NCI-H524 (cell line): ENCODE results near the gene LYVE1.
A peak's percentile ranks its signal among the peaks of the same experiment; 100 is the strongest.

Source experiments
- DNase-seq, 2 experiments: peaks; one replicate each; lab custom pipeline; 2025; lab: John Stamatoyannopoulos, UW

The LYVE1 gene

DNA sequence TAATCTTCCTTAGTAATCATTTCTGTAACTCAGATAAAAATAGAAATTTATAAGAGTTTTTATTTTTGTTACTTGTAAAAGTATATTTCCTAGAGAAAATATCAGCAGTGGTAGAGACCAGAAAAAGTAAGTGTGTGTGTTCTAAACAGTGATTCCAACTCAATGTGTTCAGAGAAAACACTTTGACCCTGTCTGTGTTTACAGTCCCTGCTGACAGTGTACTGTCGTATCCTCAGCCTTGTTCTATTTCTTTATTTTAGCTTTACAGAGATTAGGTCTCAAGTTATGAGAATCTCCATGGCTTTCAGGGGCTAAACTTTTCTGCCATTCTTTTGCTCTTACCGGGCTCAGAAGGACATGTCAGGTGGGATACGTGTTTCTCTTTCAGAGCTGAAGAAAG lies 10.2 kb downstream of the LYVE1 start:
- DNase-seq = no peak

DNA sequence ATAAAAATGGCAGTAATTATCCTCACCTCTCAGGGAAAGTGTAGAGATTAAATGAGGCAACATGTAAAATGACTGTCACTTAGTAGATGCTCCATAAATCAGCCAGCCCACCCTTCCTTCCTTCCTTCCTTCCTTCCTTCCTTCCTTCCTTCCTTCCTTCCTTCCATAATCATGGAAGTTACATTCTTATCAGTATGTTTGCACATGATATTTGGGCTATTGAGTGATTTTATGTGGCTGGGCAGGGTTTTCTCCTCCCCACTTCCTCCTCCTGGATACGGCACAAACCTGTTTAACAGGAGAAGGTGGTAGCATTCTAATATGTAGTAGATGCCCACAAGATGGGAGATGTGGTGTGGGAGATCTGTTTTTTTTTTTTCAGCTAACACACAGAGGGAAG lies 11.9 kb downstream of the LYVE1 start:
- no peak for DNase-seq

DNA sequence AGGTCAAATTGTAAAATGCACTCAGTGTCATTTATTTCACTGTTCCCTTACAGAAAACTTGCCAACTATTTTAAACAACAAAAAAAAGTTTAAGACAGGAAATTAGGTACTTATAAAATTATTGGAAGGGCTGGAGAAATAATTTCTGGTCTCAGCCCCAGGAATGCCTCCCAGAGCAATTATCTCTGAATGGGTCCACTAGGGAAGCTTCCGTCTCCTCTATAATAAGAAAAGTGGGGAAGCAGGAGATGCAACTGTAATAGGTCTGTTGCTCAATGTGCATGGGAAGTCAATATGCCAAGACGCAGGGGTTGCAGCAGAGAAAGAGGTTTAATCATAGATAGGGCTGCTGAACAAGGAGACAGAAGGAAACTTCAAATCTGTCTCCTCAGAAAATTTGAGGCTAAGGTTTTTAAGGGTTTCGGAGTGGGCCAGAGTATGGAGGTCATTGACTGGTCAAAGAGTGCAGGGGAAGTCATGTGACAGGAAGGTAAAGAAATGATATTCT lies 16.6 kb downstream of the LYVE1 start:
- DNase-seq = no peak

DNA sequence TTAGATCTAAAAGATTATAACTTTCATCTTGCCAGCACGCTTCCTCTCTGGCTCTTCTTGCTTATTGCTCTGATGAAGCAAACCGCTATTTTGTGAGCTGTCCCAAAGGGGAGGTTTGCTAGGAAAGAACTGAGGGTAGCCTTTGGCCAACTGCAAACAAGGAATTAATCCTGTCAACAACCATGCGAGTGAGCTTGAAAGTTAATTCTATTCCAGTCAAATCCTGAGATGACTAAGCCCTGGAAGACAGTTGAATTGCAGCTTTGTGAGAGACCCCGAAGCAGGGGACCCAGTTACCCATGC lies 17.2 kb downstream of the LYVE1 start:
- DNase-seq = no peak

DNA sequence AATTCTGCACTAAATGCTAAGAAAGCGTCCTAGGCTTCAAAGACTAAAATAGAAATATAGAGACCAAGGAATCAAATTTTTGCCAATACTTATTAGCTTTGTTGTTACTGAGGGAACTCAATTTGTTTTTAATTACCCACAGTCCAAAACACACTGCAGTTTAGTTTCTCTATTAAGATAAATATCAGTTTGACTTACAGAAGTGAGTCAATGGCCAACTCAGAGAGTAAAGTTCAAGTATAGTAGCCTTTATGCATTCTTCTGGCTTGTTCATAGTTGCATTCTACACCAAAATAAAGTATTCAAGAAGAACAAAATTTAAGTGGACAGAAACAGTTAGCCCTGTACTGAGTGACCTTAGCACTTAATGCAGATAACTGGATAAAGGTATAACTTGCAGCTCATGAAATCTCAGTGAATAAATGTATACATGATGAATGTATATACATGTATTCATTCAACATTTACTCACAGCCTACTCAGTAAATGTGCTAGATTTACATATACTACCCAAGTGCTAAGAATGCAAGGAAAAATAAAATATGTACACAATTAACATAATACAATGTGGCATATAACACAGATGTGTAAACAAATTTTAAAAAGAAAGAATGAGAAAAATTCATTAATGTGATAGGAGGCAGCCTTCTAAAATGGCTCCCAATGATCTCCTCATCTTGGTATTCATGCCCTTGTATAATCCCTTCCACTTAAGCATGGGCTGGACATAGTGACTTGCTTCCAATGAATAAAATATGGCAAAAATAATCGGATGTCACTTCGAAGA lies 17.8 kb downstream of the LYVE1 start:
- no peak for DNase-seq

DNA sequence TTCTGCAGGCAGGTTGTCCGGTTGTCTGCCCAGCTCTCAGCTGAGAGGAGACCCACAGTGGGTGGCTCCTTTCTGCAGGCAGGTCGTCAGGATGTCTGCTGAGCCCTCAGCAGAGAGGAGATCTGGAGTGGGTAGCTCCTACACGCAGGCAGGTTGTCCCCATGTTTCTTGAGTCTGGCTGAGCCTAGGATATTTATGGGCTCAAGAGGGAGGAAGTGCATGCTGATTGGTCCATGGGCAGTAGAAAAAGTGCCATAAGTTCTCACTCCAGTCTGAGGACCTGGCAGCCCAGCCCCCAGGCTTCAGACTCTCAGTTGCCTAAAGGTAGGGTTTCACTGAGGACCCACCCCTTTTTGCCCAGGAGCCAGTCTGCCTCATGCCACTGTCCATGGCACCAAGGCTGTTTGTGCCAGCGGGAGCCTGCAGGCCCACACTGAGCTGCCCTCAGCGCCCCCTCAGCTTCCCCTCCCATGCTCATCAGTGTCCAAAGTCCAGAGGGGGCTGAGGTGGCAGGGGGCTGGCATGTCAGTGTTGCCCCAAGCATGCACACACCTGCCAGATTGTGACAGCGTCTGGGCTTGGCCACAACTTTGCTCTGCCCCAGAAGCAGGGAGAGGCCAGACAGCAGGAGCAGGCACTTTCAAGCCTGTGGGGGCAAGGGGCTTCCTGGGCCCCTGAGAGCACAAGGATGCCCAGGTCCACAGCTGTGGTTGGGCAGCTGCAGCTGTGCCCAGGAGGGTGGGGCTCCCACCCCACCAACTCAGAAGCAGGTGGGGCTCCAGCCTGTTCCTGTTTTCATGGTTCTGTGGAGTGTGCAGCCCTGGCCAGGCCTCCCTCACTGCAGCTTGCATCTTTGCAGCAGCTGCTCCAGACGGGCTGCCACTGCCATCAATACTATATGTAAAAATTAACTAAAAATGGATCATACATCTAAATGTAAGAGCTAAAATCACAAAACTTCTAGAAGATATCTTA lies 23.7 kb downstream of the LYVE1 start:
- DNase-seq = no peak

DNA sequence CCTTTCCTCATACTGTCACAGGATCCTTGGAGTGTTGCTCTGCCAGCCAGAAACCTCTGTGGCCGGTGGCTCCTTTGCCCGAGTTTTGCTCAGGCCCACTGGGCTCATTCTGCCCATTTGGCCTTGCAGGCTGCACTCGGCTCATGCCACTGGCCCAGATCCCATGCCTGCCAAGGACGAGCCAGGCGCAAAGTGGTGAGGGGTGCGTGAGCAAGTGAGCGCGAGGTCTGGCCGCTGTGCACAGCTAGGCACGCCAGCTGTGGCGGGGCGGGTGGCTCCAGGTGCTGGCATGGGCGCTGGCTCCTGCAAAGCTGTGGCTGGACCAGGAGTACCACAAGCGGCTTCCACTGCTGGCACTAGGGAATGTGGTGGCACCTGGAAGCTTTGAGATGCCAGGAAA lies 24.7 kb downstream of the LYVE1 start:
- no peak for DNase-seq

DNA sequence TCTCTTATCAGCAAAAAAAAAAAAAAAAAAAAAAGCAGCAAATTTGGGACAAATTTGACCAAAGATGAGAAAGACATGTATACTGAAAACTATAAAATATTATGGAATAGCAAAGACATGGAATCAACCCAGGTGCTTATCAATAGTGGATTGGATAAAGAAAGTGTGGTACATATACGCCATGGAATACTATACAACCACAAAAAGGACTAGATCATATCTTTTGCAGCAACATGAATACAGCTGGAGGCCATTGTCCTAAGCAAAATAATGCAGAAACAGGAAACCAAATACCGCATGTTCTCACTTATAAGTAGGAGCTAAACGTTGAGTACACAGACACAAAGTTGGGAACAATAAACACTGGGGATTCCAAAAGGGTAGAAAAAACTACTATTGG lies 25.7 kb downstream of the LYVE1 start:
- no peak for DNase-seq

DNA sequence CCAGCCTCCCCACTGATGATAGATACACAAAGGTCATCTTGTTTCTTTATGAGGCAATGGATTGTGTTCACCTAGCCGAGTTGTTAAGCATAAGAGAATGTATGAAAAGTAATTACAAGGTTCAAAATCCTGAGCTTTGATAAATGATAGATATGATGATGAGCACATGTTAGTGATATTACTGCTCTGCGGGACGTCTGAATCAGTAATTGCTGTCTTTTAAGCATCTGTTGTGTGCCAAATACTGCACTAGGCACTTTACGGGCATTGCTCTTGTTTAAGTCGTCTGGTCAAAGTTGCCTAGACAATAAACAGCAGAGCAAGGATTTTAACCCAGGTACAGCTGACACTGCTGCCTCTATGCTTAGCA lies 26.9 kb downstream of the LYVE1 start:
- peak in 1 of 2 experiments; percentile 64 for DNase-seq

DNA sequence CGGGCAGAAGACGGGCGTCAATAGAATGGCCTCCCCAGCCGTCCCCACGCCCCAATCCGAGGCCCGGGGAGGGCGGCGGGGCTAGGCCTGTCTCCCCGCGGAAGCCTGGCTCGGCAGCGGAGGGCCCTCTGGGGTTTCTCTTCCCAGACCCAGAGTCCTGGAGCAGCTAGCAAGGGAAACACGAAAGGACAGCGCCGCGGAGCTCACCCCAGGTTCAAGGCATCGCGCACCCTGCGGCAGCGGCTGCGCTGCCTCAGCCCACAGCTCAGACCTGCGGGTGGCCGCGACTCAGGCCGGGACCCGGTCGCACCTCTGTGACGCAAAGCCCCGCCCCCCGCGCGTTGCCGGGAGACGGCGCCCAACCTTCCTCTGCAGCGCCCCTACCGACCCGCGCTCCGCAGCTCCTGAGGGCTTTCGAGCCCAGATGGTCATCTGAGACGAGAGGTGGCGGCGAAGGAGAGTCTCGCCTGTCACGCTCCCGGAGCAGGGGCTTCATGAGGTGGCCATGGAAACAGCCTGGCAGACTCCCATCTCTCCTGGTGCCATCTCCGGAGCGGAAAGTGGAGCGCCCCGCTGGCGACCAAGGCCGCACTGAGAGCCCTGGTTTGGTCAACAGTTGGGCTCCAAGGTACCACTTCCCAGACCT lies 27.4 kb downstream of the LYVE1 start, which contains the start of gene RNF141:
Gene RNF141 (minus strand): TSS at position 273 of the 646 bp plus-strand sequence. CDS start 7,029 bp downstream, outside the sequence.
- peak; percentile 94 to 95 for DNase-seq

DNA sequence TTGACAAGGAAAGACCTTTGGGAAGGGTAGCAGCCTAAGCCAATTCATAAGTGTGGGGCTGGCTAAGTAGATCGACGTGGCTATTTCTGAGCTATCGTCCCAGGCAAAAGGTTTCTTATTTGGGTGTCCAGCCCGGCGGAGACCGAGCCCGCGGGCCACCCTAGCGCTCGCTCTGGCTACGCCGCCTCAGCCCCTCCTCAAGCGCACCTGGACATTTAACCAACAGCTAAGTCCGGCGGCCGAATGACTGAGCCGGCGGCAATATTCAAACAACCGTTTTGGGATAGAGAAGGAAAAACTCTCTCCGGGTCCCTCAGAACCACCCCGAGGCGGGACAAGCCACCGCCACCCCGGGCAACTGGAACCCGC lies 27.9 kb downstream of the LYVE1 start:
- DNase-seq = peak in 1 of 2 experiments; percentile 30

DNA sequence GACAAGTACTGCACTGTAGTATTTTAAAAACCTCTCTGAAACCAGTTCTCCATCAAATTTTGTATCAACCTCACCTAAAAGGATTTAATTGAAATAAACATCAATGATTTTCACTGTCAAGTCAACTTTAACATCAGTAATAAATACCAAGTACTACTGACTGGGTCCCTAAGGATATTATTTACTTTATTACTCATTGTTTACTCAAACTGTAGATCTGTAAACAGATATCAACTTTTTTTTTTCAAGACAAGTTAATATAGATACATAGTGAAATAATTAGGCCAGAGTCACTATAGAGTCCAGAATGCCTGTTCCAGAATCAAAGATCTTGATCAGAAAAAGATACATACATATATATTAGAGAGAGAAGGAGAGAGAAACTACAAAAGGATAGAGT lies 29.1 kb downstream of the LYVE1 start:
- no peak for DNase-seq

DNA sequence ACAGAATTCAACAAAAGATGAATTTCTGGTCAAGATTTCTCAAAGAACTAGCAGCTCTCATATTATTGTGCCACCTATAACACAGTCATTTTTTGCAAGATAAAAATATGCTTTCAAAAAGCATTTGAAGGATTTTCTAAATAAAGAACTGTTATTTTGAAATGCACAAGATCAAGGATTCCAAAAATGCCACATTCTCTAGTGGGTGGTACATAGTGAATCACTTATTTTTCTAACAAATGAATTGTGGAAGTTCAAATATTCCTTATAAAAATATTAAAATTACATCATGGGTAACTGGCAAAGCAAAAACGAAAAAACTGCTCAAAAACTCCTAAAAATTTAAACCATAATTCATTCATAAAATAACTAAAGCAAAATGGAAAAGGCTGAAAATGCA lies 29.5 kb downstream of the LYVE1 start:
- no peak for DNase-seq

DNA sequence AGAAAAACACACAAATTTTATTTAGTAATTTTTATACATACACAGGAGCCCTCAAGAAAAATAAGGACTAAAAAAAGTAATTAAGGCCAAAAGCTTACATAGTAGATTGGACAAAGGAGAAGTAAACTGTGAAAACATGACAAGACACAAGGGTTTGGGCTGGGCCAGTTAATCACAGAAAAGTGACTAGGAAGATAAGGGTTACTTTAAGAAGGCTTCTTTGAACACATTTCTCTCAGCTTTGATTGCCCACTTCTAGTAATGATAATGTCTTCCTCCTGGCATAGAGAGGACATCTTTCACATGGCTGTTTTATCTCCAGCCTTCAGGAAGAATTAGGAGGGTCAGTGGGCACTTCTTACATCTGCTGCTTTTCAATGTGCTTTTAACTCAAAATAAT lies 30.9 kb downstream of the LYVE1 start:
- DNase-seq = no peak

DNA sequence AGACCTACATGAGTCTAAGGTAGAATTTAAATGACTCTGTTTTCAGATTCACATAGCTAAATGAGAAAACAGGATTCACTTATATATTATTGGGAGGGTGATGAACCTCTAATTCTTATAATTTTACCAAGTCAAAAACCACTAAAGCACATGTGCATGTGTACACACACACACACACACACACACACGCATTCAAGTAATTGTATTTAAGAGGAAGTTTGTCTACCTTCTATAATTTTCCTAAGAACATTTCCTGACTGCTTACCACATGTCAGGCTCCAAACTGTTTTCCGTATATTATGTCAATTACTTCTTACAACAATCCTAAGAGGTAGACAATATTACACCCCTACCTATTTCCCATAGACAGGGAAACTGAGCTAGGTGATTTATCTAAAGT lies 34.1 kb downstream of the LYVE1 start:
- no peak for DNase-seq

DNA sequence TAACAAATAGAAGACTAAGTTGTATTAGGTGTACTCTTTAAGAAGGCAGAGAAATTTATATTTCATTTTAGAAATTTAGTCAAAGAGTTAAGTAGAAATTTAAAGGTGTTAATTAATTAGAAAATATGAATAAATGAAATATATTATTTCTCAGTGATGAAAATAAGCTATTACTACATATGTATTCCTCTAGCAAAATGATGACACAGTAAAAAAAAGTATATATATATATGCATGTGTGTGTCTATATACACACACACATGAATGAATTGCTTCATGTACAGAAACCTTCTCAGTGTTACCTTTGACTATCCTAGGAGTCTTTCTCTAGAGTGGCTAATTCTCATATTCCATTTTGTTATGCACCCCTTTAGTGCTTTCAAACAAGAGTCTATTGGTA lies 35.1 kb downstream of the LYVE1 start:
- no peak for DNase-seq

DNA sequence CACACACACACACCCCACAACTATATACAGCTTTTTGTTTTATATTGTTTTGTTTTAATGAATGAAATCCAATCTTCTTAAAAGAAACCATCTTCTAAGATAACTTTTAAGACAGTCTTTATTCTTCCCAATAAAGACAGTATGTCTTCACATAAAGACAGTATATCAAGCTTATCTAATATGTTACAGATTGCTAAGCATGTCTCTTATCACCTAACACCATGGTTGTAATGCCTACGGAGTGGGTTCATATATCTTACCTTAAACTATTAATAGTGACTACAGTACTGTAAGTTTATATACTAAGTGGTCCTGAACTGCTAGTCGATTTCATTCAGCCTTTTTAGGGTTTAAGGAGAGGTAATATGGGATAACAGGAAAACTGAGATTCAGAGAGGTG lies 35.9 kb downstream of the LYVE1 start:
- DNase-seq = no peak

DNA sequence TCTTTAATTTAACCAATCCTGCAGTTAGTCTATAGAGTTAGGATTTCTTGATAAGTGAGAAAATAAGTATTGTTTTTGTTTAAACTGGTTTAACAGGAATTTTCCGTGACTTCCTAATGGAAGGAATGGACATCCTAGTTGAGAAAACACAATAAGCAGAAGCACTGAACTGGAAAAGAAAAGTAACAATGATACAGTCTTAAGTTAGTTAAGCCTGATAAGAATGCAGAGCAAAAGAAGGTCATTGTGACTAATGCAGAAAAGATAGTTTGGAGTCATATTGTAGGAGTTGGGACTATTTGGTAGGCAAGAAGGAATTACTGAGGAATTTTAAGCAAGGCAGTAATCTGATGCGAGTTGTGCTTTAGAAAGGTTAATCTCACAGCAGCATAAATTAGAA lies 39.2 kb downstream of the LYVE1 start:
- DNase-seq = no peak

DNA sequence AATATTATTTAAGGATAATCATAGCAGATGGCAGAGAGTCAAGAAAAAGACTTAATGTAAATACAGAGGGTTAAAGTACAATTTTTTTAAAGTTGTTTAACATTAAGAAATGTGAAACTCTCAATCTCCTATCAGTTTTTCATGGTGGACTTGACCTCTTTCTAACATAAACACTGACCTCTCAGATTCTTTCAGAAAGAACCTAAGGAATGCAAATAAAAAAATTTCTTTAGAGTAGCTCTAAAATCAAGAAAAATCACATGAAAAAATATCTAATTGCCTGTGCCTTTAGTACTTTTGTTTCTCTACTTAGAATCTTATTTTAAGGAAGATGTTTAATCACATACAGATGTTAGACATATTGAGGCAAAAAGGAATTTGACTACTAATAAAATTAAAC lies 40.3 kb downstream of the LYVE1 start:
- DNase-seq = no peak

DNA sequence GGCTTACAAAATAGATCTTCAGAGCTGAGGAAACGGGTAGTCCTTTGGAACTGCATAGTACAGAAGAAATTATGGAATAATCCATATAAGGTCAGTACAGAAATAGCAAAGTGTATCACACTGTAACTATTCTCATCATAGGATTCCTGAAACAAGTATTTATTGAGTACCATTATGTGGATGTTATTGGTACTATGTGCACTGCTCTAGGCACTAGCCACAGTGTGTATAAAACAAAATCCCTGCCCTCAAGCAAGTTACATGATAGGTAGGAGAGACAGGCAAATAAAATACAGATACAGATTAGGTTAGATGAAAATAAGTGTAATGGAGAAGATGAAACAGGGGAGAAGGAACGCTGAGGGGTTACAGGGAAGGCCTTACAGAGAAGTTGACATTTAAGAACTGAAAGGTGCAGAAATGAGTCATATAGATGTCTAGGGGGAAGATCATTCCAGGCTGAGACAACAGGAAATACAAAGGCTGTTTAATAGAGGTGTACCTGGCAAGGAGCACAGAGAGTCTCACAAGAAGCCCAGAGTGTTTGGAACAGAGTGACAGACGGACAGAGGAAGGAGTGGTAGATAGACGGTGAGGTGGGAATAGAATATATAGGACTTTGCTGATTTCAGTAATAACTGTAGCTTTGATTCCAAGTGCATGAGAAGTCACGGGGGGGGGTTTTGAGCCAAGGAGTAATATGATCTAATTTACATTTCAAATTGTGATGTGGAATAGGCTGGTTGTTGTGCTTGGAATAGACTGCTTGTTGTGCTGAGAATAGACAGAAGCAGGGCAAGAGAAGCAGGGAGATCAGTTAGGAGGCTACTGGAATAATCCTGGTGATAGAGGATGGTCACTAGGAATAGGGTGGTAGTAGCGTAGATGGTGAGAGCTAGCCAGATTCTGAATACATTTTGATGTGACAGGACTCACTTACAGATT lies 41.2 kb downstream of the LYVE1 start:
- DNase-seq = no peak

DNA sequence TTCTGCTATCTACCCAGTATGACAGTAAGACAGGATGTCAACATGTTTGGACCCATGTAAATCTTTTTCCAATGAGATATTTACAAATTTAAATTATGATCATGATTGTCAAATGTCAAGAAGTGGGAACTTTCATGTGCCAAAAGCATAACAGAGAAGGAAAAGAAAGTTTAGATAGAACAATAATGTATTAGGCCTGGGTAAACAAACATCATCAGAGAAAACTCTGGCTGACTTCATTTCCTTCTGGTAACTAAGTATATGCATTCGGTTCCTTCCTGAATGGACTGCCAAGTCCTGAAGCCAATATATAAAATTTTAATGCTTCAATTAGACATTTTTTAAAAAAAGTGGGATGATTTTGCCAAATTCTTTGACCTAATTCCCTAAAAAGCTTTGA lies 44.0 kb downstream of the LYVE1 start:
- no peak for DNase-seq

DNA sequence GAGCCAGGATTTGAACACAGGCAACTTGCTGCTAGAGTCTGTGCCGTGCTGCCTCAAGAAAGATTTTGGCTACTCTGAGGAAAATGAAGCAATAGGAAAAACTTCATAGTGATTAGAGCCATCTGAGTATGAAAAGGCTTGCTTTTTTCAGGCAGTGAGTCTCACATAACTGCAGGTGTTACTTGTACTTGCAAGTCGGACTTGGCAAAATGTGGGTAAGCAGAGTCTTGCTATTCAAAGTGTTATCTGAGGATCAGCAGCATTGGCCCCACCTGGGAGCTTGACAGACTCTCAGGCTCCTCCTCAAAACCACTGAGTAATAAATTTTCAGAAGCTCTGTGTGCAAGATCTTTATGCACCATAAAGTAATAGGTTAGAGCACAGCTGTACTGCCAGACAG lies 45.5 kb downstream of the LYVE1 start:
- DNase-seq = no peak
